SKM-1 (cell line): Measurements from ENCODE around the gene PSMD8.
"Not testable (repeated sequence)": the region's sequence is repeated elsewhere in the genome, so short reads cannot be mapped to it uniquely, and the experiment has no call there.

Experiments used
- DNase-seq: peaks from one replicate; lab custom pipeline; 2025; ENCODE audit not compliant: unreplicated experiment; lab: John Stamatoyannopoulos, UW

Gene PSMD8

DNA sequence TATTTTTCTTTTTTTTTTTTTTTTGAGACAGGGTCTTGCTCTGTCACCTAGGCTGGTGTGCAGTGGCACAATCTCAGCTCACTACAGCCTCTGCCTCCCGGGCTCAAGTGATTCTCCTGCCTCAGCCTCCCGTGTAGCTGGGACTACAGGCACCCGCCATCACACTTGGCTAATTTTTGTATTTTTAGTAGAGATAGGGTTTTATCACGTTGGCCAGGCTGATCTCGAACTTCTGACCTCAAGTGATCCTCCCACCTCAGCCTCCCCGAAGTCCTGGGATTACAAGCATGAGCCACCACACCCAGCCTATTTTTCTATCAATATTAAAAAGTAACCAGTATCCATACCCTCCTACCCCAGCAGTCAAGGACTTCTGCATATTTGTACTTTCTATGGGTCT, 36.0 kb downstream of the PSMD8 start:
- not testable (repeated sequence) for DNase-seq

DNA sequence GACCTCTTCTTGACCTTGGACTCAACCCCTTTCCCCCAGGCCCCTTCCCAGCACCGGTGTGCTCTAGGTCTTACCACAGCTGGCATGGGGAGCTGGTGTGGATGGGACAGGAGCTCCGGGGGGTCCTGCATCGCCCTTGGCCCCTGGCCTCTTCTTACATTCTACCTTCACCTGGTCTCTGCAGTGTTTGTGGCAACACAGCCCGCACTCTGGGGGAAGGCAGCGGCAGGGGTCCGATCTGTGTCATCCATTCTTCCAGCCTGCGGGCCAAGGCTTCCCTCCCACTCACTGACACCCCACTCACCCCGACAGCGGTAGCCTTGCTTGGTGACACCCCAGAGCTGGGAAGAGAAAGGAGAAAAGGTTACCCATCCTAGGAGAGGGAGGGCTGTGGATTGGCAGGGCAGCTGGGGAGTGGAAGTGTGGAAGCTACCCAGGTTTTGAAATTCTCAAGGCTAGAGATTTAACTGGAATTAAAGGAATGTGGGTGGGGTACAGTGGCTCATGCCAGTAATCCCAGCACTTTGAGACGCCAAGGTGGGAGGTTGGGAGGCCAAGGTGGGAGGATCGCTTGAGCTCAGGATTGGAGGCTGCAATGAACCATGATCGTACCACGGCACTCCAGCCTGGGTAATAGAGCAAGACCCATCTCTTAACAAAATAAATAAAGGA, 36.8 kb downstream of the PSMD8 start:
- no peak for DNase-seq

DNA sequence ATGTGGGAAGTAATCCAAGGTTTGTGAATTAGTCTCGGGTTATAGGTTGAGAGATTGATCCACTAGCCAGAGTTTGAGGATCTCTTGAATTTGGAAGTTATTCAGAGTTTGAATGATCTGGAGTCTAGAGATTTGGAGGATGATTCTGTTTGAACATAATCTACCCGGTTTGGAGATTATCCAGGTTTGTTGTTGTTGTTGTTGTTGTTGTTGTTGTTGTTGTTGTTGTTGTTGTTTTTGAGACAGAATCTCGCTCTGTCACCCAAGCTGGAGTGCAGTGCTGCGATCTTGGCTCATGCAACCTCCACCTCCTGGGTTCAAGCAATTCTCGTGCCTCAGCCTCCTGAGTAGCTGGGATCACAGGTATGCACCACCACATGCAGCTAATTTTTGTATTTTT, 37.5 kb downstream of the PSMD8 start:
- not testable (repeated sequence) for DNase-seq

DNA sequence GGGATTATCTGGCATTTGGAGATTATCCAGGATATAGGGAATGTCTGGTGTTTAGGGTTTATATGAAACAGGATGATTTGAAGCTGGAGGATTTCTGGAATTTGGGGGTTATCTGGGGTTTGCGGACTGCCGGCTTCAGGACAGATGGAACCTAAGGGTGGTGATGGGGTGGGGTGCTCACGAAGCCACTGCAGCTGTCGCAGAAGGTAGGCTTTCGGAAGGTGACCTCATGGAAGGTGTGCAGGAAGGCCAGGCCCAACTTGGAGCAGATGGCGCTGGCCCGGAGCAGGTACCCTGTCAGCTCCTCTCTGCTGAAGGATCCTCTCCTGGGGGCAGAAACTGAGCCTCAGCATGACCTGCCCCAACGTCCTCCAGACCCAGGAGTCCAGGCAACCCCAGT, 38.1 kb downstream of the PSMD8 start:
- DNase-seq: no peak

DNA sequence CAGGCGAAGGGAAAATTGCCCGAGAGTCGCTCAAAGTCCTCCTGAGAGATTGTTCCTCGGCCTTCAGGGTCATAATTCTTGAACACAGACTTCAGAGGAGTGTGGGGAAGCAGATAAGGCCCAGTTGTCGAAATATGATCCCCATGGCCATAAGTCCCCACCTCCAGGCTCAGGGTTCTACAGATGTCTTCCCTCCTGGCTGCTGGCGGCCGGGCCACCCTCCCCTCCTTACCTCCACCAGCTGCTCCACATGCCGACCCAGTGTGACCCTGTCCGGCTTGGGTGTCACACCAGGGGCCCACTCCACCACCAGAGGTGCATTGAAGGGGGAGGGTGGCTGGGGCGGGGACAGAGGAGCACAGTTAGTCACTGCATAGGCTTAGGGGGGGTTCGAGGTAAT, 38.6 kb downstream of the PSMD8 start:
- DNase-seq: no peak

DNA sequence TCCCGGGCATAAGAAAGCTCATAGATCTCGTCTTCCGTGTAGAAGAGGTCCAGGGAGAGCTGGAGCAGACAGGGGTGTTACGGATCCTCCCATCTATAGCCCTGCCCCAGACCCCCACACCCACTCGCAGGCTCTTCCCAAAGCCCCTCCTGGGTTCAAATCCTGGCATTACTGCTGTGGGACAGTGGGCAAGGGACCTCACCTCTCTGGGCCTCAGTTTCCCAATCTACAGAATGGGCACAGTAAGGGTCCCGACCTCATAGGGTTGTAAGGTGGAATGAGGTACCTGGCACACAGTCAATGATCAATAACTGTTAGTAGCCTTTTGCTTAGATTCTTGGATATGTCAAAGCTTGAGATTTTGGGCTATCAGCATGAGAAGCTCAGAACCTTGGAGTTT, 39.0 kb downstream of the PSMD8 start:
- no peak for DNase-seq

DNA sequence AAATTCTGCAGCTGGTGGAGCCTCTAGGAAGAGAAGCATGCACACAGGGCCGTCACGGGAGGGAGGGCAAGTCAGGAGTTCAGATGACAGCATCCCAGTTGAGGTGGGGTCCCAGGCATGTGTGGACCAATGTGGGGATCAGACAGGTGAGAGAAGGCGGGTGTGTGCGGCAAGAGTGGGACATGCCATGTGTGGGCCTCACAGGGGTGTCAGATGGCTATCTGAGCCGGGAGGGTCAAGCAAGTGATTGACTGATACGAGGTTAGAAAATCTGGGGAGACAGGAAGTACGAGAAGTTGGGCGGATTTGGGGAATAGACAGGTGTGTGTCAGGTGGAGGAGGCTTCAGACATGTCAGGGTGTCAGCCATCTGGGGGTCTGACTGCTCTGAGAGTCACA, 42.8 kb downstream of the PSMD8 start:
- no peak for DNase-seq

DNA sequence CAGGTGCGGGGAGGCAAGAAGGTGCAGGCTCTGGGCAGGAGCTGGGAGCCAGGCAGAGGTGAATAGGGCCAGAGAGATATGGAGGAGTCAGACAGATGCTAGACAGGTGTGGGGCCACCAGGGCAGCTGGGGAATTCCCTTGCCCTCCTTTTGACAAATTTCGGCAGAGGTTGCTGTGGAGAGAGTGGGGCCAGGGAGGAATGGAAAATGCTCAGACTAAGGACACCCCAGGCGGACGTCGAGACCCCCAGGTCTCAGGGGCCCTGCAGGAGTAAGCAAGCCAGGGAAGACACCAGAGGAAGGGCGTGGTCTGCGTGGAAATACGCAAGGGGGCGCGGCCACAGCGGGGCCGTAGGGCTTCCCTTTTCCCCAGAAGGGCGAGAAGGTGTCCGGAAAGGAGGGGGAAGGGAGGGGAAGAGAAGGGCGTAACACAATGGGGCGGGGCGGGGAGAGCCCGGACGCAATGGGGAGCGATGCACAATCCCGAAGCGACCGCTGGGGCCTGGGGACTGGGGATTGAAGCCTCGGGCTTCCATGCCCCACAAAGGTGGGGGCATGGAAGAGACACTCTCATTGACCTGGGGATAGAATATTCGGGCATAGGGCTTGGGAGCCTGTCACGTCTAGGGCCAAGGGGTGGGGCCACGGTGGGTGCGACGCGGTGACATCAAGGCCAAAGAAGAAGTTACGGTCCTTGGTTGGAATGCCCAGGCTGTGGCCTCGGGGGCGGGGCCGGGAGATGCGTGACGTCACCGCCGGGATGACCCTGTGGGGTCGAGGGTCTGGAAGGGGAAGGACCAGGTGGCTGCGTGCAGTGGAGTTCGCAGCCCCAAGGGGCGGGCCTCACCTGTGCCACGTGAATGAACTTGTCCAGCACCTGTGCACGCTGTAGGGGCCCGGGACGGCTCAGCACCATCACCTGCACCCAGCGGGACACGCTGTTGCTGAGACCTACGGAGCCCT, 43.5 kb downstream of the PSMD8 start:
- no peak for DNase-seq

DNA sequence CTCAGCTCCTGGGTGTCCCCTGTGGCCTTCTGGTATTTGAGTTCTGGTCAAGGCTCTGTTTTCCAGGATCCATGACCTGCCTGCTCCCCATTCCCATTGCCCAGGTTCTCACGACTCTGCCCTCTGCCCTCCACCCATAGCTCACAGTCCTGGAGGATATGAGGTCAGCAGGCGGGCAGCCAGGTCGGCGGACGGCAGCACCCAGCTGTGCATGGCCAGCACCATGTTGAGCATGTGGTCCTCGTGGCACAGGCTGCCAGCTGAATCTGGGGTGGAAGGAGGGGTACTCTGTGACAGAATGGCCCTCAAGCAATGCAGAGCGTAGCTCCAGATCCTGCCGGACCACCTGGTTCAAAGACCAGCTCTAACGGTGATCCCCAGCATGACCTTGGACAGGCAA, 46.6 kb downstream of the PSMD8 start:
- no peak for DNase-seq

DNA sequence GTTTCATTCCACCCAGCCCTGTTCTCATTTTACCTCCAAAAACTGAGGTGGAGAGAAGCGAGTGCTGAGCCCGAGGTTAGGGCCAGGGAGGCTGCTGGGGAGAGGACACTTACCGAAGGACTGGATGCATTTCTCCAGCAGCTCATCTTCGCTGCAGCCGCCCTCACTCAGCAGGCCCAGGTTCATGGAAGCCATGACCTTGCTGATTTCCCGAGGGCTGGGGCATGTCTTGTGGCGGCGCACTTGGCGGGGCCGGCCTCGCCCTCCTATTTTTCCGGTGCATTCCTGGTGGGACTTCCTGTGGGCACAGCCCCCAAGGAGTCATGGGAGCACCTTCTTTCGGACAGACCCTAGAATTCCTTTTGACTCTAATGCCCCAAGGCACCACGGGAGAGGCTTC, 47.5 kb downstream of the PSMD8 start:
- DNase-seq: no peak

DNA sequence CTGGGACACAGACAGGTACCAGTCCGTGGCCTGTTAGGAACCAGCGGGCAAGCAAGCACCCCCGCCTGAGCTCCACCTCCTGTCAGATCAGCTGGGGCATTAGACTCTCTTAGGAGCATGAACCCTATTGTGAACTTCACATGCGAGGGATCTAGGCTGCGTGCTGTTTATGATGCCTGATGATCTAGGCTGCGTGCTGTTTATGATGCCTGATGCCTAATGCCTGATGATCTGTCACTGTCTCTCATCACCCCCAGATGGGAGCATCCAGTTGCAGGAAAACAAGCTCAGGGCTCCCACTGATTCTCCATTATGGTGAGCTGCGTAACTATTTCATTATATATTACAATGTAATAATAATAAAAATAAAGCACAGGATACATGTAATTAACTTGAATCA, 48.1 kb downstream of the PSMD8 start:
- DNase-seq: no peak

DNA sequence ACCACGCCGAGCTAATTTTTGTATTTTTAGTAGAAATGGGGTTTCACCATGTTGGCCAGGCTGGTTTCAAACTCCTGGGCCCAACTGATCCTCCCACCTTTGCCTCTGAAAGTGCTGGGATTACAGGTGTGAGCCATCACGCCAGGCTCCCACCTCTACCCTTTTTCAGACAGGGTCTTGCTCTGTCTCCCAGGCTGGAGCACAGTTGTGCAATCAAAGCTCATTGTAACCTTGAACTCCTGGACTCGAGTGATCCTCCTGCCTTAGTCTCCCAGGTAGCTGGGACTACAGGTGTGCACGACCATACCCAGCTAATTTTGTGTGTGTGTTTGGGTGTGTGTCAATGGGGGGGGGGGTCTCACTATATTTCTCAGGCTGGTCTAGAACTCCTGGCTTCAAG, 49.9 kb downstream of the PSMD8 start:
- DNase-seq: no peak

DNA sequence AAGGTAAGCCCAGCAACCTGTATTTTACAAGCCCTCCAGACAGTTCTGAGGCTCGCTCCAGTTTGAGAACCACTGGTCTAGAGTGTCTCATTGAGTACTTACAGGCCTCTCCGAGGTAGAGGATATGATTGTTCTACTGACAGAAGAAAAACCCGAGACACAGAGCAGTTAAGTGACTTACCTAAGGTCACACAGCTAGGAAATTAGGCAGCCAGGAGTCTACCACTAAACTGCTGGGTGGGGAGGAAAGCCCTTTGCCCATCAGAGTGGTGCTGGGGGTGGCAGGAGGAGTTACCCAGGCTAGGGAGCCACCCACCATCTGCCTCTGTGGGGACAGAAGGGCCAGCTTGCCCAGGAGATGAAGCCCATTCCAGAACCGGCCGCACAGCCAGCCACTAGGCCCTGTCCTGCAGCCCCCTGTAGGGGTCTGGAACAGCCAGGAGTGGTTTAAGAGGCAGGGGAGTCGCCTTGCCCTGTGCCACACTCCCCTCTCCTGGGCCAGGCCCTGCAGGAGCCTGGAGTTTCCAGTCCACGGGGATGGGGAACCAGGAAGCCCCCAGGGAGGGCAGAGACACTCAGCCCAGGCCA, 50.9 kb downstream of the PSMD8 start:
- no peak for DNase-seq

DNA sequence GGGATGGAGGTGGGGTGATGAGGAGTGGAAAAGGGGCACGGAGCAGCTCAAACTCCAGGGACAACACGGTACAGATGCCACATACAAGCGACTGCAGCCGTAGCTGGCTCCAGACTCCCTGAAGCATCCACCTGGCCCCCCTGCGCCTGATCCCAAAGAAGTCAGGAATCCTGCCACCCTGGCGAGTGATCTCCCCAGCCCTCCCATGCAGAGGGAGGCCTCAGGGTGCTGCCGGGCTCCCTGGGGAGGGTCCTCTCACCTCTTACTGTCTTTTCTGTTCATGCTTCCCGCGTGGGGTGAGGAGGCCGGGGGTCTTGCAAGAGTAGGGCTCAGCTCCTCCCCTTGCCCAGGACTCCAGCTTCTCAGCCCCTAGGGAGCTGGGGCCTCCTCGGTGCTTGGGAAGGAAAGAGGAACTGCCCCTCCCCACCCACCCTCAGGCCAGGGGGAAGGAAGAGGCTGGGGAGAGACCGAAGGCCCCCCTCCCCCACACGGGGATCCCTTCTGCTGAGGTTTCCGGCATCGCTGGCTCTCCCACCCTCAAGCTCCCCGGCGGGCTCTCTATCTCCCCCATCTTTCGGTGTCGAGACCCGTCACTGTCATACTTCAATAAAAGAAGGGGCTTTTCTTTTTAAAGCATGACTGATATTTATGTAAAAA, 51.6 kb downstream of the PSMD8 start, which contains the start of gene RASGRP4:
Gene RASGRP4 (minus strand): TSS at position 410 of the 657 bp plus-strand sequence. CDS start 128 bp downstream, at position 282.
- DNase-seq: peak; percentile 77

DNA sequence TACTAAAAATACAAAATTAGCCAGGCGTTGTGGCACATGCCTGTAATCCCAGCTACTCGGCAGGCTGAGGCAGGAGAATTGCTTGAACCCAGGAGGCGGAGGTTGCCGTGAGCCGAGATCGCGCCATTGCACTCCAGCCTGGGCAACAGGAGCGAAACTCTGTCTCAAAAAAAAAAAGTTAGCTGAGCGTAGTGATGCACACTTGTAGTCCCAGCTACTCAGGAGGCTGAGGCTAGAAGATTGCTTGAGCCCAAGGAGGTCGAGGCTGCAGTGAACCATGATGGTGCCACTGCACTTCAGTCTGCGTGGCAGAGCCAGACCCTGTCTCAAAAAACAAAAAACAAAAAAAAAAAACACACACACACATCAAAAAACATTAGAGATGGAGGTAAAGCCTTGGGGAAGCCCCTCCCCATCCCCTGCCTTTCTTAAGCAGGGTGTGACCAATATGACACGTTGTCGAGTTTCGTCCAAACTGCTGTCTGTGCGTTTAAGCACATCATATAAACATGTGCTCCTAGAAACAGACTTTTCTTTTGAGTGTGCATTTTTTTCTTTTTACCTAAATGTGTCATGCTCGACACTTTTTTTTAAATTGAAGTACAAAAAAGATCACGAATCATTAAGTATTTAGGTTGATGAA, 52.8 kb downstream of the PSMD8 start:
- DNase-seq: not testable (repeated sequence)

DNA sequence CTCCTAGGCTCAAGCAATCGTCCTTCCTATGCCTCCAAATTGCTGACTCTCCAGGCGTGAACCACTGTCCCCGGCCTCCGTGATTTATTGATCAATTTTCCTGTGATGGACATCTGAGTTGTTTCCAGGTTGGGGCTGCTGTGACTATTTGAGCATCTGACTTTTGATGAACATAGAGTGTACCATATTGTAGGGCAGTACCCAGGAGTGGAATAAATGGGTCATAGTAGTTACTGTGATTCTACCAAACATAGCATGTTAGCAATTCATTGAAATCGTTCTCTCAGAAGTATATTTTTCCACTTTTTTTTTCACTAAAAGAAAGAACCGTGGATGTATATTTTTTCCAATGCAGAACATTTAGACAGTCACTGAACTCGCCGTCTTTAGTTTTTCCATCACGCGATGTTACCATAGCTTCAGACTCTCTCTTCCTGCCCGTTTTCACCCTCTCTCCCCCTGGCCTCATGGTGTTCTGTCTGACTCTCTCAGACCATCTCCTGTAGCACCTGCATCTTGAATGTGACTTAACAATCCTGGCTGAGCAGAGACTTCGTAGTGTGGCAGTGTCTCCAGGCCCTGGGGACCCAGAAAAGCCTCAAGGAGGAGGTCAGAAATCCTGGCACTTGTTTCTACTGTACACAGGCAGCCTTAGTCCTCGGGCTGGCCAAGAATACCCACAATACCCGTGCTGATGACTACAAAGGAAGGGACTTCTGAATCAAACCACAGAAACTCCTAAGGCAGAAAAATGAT, 54.9 kb downstream of the PSMD8 start:
- no peak for DNase-seq

DNA sequence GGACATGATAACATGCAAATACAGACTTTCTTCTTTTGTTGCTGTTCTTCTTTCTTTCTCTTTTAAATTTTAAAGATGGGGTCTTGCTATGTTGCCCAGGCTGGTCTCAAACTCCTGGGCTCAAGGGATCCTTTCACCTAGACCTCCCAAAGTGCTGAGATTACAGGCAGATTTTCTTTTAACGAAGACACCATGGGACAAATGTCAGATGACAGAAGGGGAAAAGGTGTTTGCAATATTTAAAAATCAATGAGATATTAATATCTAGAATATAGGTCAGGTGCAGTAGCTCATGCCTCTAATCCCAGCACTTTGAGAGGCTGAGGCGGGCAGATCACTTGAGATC, 55.4 kb downstream of the PSMD8 start:
- no peak for DNase-seq

DNA sequence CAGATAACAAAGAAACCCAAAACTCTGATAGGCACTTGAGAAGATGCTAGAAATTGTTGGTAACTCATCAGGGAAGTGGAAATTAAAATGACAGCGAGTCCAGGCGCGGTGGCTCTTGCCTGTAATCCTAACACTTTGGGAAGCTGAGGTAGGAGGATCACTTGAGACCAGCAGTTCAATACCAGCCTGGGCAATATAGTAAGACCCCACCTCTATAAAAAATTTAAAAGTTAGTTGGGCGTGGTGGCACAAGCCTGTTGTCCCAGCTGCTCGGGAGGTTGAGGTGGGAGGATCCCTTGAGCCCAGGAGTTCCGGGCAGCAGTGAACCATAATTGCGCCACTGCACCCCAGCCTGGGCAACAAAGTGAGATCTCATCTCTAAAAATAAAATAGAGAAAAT, 56.6 kb downstream of the PSMD8 start:
- DNase-seq: no peak

DNA sequence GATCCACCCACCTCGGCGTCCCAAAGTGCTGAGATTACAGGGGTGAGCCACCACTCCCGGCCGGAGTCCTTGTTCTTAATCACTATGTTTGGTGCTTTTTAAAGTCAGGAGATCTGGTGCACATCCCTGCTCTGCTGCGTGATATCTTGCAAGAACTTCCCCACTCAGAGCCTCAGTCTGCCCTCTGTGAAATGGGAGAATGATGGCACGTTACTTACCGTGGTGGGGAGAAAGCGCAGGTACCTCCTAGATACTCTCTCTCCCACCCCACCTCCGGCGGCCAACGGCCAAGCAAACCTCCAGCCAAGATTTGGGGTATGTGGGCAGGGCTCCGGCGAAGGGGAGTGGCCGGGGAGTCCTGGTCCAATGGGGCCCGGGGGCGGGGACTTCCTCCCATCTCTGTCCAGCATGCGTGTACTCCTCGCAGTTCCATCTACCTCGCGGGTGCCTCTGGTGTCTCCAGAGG, 58.9 kb downstream of the PSMD8 start, which contains the start of gene RYR1:
Gene RYR1 (plus strand): TSS at position 424 of the 466 bp plus-strand sequence. CDS start 139 bp downstream, outside the sequence.
- DNase-seq: no peak
